Osteoblast (primary cell): ENCODE results near the gene RAB30. TPM values are rescaled to one million over a fixed set of nuclear protein-coding genes. Genes with fewer than 3 reads are reported as not detected.
"Not testable (repeated sequence)": the region's sequence is repeated elsewhere in the genome, so short reads cannot be mapped to it uniquely, and the experiment has no call there.

Source experiments
- DNase-seq: peaks from one replicate; pipeline ENCODE4 v3.0.0; 2011; ENCODE audit warnings: low spot score, mixed read lengths; ENCODE audit not compliant: insufficient read length; ENCODE audit errors: missing footprints
- H2AFZ ChIP-seq: 2 replicates; pipeline ENCODE4 v1.6.0; 2011; ENCODE audit warnings: mild to moderate bottlenecking, low read length
- H3K27ac ChIP-seq: 2 replicates; pipeline ENCODE4 v1.5.1; 2011; ENCODE audit warnings: mild to moderate bottlenecking, low read depth, low read length, moderate library complexity
- H3K27me3 ChIP-seq: 2 replicates; pipeline ENCODE4 v1.6.0; 2012; ENCODE audit warnings: mild to moderate bottlenecking, control low read depth, inconsistent platforms, low read length, moderate library complexity; ENCODE audit not compliant: insufficient read depth
- H3K36me3 ChIP-seq: 2 replicates; pipeline ENCODE4 v1.5.1; 2011; ENCODE audit warnings: mild to moderate bottlenecking, low read length, control low read depth, moderate library complexity; ENCODE audit not compliant: insufficient read depth
- H3K4me1 ChIP-seq: 2 replicates; pipeline ENCODE4 v1.5.1; 2011; ENCODE audit warnings: mild to moderate bottlenecking, low read length, control low read depth, moderate library complexity; ENCODE audit not compliant: insufficient read depth
- H3K4me2 ChIP-seq: 2 replicates; pipeline ENCODE4 v1.6.0; 2011; ENCODE audit warnings: mild to moderate bottlenecking, low read length; ENCODE audit not compliant: insufficient read depth
- H3K4me3 ChIP-seq: fragments of 200-600 bp; sonication (generic); 3 replicates; pipeline ENCODE4 v1.5.1; 2012; ENCODE audit warnings: mild to moderate bottlenecking, low read length, inconsistent platforms; ENCODE audit not compliant: insufficient read depth
- H3K79me2 ChIP-seq: 2 replicates; pipeline ENCODE4 v1.6.0; 2012; ENCODE audit warnings: mild to moderate bottlenecking, low read length, control low read depth, inconsistent platforms; ENCODE audit not compliant: insufficient read depth
- H3K9me3 ChIP-seq: 2 replicates; pipeline ENCODE4 v1.5.1; 2011; ENCODE audit warnings: low read depth, low read length, control low read depth
- H4K20me1 ChIP-seq: 2 replicates; pipeline ENCODE4 v1.6.0; 2012; ENCODE audit warnings: mild to moderate bottlenecking, low read length, control low read depth; ENCODE audit not compliant: insufficient read depth
- total RNA-seq: library from RNA; depleted of rRNA; stranded (reverse); fragments of >200 nt; gene quantifications from 2 replicates; pipeline ENCODE4 v1.2.3, GENCODE V29; 2012
- TF ChIP-seq, protein P1 (sequence below): IDR thresholded peaks from 2 replicates; pipeline ENCODE4 v1.5.1; 2011; ENCODE audit warnings: mild to moderate bottlenecking, low read depth, low read length, moderate library complexity; ENCODE audit errors: extremely low read depth

The RAB30 gene
- total RNA-seq, 1 donor, result 21.0 TPM

DNA sequence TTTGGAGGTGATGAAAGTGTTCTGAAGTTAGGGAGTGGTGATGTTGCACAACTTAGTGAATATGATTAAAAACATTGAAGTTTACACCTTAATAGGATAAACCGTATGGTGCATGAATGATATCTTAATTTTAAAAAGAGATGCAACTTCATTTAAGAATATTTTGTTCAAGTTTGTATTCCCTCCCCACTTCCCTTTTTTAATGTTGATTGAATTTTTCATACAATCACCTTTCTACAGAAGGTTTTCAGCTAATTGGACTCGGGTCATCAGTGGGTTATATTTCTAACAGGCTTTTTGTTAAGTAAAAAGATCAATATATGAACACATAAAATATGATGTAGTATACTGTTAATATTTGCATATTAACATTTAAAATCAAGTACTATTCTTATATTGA lies 97.6 kb downstream of the RAB30 start:
- H3K27ac ChIP-seq, result no peak overlapping the region
- TF ChIP-seq, protein P1, sequence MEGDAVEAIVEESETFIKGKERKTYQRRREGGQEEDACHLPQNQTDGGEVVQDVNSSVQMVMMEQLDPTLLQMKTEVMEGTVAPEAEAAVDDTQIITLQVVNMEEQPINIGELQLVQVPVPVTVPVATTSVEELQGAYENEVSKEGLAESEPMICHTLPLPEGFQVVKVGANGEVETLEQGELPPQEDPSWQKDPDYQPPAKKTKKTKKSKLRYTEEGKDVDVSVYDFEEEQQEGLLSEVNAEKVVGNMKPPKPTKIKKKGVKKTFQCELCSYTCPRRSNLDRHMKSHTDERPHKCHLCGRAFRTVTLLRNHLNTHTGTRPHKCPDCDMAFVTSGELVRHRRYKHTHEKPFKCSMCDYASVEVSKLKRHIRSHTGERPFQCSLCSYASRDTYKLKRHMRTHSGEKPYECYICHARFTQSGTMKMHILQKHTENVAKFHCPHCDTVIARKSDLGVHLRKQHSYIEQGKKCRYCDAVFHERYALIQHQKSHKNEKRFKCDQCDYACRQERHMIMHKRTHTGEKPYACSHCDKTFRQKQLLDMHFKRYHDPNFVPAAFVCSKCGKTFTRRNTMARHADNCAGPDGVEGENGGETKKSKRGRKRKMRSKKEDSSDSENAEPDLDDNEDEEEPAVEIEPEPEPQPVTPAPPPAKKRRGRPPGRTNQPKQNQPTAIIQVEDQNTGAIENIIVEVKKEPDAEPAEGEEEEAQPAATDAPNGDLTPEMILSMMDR, result no peak
- H3K4me2 ChIP-seq, result no peak overlapping the region
- no peaks in the 10 kb centered on the region for H3K27me3 ChIP-seq
- peaks cover 13% of the 10 kb centered on the region for H3K4me1 ChIP-seq
- no peak for DNase-seq
- H3K4me3 ChIP-seq, result no peak overlapping the region
- H3K79me2 ChIP-seq, result no peaks in the 10 kb centered on the region
- no peaks in the 10 kb centered on the region for H3K36me3 ChIP-seq
- no peak overlapping the region for H2AFZ ChIP-seq
- H3K9me3 ChIP-seq, result no peaks in the 10 kb centered on the region
- H4K20me1 ChIP-seq, result no peaks in the 10 kb centered on the region

DNA sequence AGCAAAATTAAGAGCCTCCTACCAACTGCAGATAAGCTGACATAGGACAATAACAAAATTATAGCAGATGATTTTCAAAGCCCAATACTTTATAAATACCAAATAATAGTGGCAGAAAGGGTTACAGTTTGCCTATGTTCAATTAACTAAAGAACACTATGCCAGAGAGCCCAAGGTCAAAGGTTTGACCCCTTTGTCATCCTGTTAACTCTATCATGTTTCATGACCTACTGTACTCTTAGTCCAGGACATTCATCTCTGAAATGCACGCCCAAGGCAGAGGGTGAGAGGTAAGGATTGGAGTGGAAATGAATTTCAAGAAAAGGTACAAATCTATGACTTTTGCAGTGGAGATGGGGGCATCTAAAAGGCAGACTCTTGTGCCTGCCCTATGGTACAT lies 99.6 kb downstream of the RAB30 start:
- H3K4me1 ChIP-seq, result no peaks in the 10 kb centered on the region
- H3K79me2 ChIP-seq, result no peaks in the 10 kb centered on the region
- H3K9me3 ChIP-seq, result no peaks in the 10 kb centered on the region
- H3K4me3 ChIP-seq, result peak overlapping the region; percentile 62
- H3K27ac ChIP-seq, result no peak overlapping the region
- no peaks in the 10 kb centered on the region for H3K27me3 ChIP-seq
- no peak overlapping the region for H2AFZ ChIP-seq
- no peak for DNase-seq
- TF ChIP-seq, protein P1, result no peak
- peak overlapping the region; percentile 71 for H3K4me2 ChIP-seq
- H4K20me1 ChIP-seq, result no peaks in the 10 kb centered on the region
- no peaks in the 10 kb centered on the region for H3K36me3 ChIP-seq

DNA sequence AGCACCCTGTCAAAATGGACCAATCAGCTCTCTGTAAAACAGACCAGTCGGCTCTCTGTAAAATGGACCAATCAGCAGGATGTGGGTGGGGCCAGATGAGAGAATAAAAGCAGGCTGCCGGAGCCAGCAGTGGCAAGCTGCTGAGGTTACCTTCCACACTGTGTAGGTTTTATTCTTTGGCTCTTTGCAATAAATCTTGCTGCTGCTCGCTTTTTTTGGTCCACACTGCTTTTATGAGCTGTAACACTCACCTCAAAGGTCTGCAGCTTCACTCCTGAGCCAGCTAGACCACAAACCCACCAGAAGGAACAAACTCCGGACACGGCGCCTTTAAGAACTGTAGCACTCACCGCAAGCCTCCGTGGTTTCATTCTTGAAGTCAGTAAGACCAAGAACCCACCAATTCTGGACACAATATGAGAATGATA lies 100.2 kb downstream of the RAB30 start:
- not testable (repeated sequence) for H4K20me1 ChIP-seq, DNase-seq, H3K36me3 ChIP-seq, H3K27ac ChIP-seq, H3K27me3 ChIP-seq, H3K4me1 ChIP-seq, H3K79me2 ChIP-seq, H3K9me3 ChIP-seq
- peak overlapping the region; percentile 71 for H3K4me2 ChIP-seq
- H2AFZ ChIP-seq, result peak overlapping the region; percentile 26
- peak overlapping the region; percentile 62 for H3K4me3 ChIP-seq

DNA sequence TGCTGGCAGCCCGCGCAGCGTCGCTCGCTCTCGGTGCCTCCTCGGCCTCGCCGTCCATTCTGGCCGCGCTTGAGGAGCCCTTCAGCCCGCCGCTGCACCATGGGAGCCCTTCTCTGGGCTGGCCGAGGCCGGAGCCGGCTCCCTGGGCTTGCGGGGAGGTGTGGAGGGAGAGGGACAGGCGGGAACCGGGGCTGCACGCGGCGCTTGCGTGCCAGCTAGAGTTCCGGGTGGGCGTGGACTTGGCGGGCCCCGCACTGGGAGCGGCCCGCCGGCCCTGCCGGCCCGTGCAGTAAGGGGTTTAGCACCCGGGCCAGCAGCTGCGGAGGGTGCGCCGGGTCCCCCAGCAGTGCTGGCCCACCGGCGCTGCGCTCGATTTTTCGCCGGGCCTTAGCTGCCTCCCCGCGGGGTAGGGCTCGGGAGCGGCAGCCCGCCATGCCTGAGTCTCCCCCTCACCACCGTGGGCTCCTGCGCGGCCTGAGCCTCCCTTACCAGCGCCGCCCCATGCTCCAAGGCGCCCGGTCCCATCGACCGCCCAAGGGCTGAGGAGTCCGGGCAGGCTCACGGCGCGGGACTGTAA lies 101.1 kb downstream of the RAB30 start:
- not testable (repeated sequence) for H3K4me1 ChIP-seq, H2AFZ ChIP-seq, H3K79me2 ChIP-seq, DNase-seq, H3K27ac ChIP-seq, H3K4me2 ChIP-seq, H3K27me3 ChIP-seq, H3K4me3 ChIP-seq, H3K9me3 ChIP-seq, H3K36me3 ChIP-seq, H4K20me1 ChIP-seq

DNA sequence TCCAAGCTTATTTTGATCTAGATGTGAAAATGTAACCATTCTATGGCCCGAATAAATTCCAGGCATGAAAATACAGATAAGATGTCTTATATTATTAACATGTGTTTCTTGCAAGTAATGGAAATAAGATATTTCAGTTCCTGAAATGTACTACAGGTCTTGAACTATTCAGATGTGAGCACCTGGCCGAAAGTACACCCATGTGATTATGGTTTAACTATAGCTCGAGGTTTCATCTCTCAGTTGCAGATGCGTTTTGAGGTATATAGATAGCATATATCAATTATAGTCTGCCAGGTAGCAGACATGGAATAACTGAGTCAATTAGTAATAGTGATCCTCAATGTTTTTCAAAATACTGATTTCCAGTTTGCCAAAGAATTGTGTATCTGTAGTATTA lies 101.9 kb downstream of the RAB30 start:
- peak; percentile 35 for DNase-seq
- no peak overlapping the region for H3K27ac ChIP-seq
- H3K36me3 ChIP-seq, result no peaks in the 10 kb centered on the region
- H3K27me3 ChIP-seq, result no peaks in the 10 kb centered on the region
- no peaks in the 10 kb centered on the region for H4K20me1 ChIP-seq
- no peaks in the 10 kb centered on the region for H3K4me1 ChIP-seq
- H3K9me3 ChIP-seq, result no peaks in the 10 kb centered on the region
- H3K4me3 ChIP-seq, result no peak overlapping the region
- no peaks in the 10 kb centered on the region for H3K79me2 ChIP-seq
- TF ChIP-seq, protein P1, result no peak
- H2AFZ ChIP-seq, result no peak overlapping the region
- H3K4me2 ChIP-seq, result no peak overlapping the region
